Measurements from ENCODE around the gene NATD1.

- TF ChIP-seq CTCF (IDR thresholded peaks at IDR 0.05; ENCODE audit: poor library complexity) (no peak), EZH2 (IDR thresholded peaks at IDR 0.05; ENCODE audit: borderline replicate concordance) (no peak), EZH2phosphoT487 (IDR thresholded peaks at IDR 0.05; ENCODE audit: low read depth, severe bottlenecking, unreplicated experiment) (no peak)
Measured at GRCh38 chr17:21289175-21289901, 36.1 kb upstream of the NATD1 start.

All from hepatocyte (in vitro differentiated cells).